Tibial nerve (tissue), 4 donors: ENCODE results near the gene TACR2.

Experiments used
- CTCF ChIP-seq, 5 experiments: fragments of 200-600 bp in 3 of 5; fragments of 450-650 bp in 2 of 5; sonication (generic) in 3 of 5; IDR thresholded peaks; one replicate each; pipeline ENCODE4 v1.5.1; 2016 to 2019; ENCODE audit warnings: antibody characterized with exemption in 5 of 5, mild to moderate bottlenecking in 3 of 5, moderate library complexity in 2 of 5
- EP300 ChIP-seq, 2 donors: sonication (generic); formaldehyde crosslinking; IDR thresholded peaks; one replicate each; pipeline ENCODE4 v1.6.1; 2017; ENCODE audit warnings: antibody characterized with exemption in 2 of 2, mild to moderate bottlenecking in 1 of 2
- POLR2A ChIP-seq, 2 donors: fragments of 450-650 bp; IDR thresholded peaks; one replicate each; pipeline ENCODE4 v1.6.1; 2017; ENCODE audit warnings: antibody characterized with exemption in 2 of 2, mild to moderate bottlenecking in 2 of 2, moderate library complexity in 2 of 2

- TF ChIP-seq CTCF (IDR thresholded peaks at IDR 0.05) (no peak), EP300 (IDR thresholded peaks at IDR 0.05) (no peak), POLR2A (IDR thresholded peaks at IDR 0.05) (no peak)
Measured at GRCh38 chr10:69445041-69445440, 28.3 kb upstream of the TACR2 start.
